ENCODE data around the gene SMIM38. TPM values are rescaled to one million over a fixed set of nuclear protein-coding genes. Genes with fewer than 3 reads are reported as not detected.

SMIM38 gene
- total and polyA plus RNA-seq, 9 of the 15 experiments (the other 6 are each of a cell fraction or from before 2014, with no cell fraction given): 0.07 to 1.2 (median 0.21) TPM; not detected in 2

DNA sequence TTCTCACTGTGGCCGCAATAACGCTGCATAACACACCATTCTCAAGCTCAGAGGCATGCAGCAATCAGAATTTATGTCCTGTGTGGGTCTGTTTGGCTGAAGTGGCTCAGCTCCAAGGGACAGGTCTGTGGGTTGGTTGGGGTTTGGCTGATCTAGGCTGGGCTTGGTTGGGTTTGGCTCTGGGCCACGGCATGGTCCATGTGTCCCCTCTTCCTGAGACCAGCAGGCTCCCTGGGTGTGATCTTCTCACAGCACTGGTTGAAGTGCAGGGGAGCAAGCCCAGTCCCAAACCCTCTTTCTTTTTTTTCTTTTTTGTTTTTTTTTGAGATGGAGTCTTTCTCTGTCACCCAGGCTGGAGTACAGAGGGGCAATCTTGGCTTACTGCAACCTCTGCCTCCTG is 25.0 kb downstream of the SMIM38 start:
- Histone ChIP-seq H3K79me2 (ENCODE audit: control insufficient read depth, insufficient read depth, low read length) (no peaks in the 10 kb centered on the region), H3K36me3 (ENCODE audit: control insufficient read depth, insufficient read depth, low read length) (no peaks in the 10 kb centered on the region), H3K4me1 (replicated peaks in 1 of 2; ENCODE audit: control insufficient read depth in 2 of 2, insufficient read depth in 2 of 2, low read length in 2 of 2) (peaks cover 0 to 4% of the 10 kb centered on the region in 2 experiments; a peak in 2 of 5 replicates), H3K9me1 (ENCODE audit: control insufficient read depth, insufficient read depth, low read length) (no peaks in the 10 kb centered on the region), H4K20me1 (replicated peaks; ENCODE audit: control insufficient read depth, insufficient read depth, low read length) (no peaks in the 10 kb centered on the region), H3K4me2 (ENCODE audit: insufficient read depth, low read length) (no peak overlapping the region), H3K27me3 (ENCODE audit: control insufficient read depth in 2 of 2, insufficient read depth in 2 of 2, low read length in 2 of 2) (peaks cover 12 to 54% of the 10 kb centered on the region in 2 experiments), H3K9me3 (replicated peaks; ENCODE audit: control insufficient read depth, insufficient read depth, low read depth, low read length) (peaks cover 2% of the 10 kb centered on the region; the same call in 1 of the 2 replicates), H2AFZ (ENCODE audit: low read depth, low read length) (no peak overlapping the region), H3K9ac (ENCODE audit: insufficient read depth in 1 of 2, low read depth in 2 of 2, low read length in 2 of 2) (no peak overlapping the region), H3K4me3 (no peak overlapping the region), H3K27ac (ENCODE audit: extremely low read depth, low read depth, low read length) (no peak overlapping the region)
- intact Hi-C loops (cut with micrococcal nuclease) (no loop called here), in situ Hi-C loops (cut with MboI) (no loop called here)
- no peak for FAIRE-seq
- WGBS (ENCODE audit: insufficient coverage, low coverage, missing lambda C conversion rate): 0% methylated on average over 3 of the region's 3 CpGs
- no peak for DNase-seq (ENCODE audit: extremely low read depth in 1 of 4, low spot score in 3 of 4)
- POLR2A ChIA-PET: no interaction called here
- ATAC-seq: no peak
- CTCF ChIA-PET (ENCODE audit: low intra/inter-chr PET ratio): no interaction called here
- BruUV-seq (replicated peaks): no TSS peak
- TF ChIP-seq PTTG1 (tag; IDR thresholded peaks at IDR 0.05; ENCODE audit: low read depth) (no peak), NFIC (IDR thresholded peaks at IDR 0.05) (peak; percentile 28; the same call in 1 of the 2 replicates)

DNA sequence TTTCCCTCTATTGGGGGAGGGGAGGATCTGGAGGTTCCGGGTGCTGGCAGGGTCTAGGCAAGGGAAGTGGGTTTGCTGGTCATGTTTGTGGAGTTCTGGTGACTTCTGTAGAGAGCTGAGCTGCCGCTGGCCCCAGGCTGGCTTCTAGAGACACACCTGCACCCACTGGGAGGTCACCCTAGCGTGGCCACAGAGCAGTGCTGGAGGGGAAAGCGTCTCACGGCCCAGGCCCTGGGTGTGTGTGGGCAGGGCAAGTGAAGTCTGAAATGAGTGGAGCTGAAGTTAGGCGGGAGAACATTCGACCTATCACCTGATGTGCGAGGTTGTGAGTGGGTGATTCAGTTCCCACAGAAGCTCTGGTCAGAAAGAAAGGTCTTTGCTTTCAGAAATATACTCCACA is 27.9 kb downstream of the SMIM38 start:
- Histone ChIP-seq H3K4me3 (no peak overlapping the region), H3K9me3 (replicated peaks; ENCODE audit: control insufficient read depth, insufficient read depth, low read depth, low read length) (peaks cover 2% of the 10 kb centered on the region; the same call in 1 of the 2 replicates), H4K20me1 (replicated peaks; ENCODE audit: control insufficient read depth, insufficient read depth, low read length) (no peaks in the 10 kb centered on the region), H3K27ac (ENCODE audit: extremely low read depth, low read depth, low read length) (no peak overlapping the region), H2AFZ (ENCODE audit: low read depth, low read length) (no peak overlapping the region), H3K9me1 (ENCODE audit: control insufficient read depth, insufficient read depth, low read length) (no peaks in the 10 kb centered on the region), H3K79me2 (ENCODE audit: control insufficient read depth, insufficient read depth, low read length) (no peaks in the 10 kb centered on the region), H3K27me3 (ENCODE audit: control insufficient read depth in 2 of 2, insufficient read depth in 2 of 2, low read length in 2 of 2) (peaks cover 12 to 65% of the 10 kb centered on the region in 2 experiments), H3K4me1 (replicated peaks in 1 of 2; ENCODE audit: control insufficient read depth in 2 of 2, insufficient read depth in 2 of 2, low read length in 2 of 2) (peaks cover 0 to 7% of the 10 kb centered on the region in 2 experiments; a peak in 3 of 5 replicates), H3K4me2 (ENCODE audit: insufficient read depth, low read length) (no peak overlapping the region), H3K36me3 (ENCODE audit: control insufficient read depth, insufficient read depth, low read length) (no peaks in the 10 kb centered on the region), H3K9ac (ENCODE audit: insufficient read depth in 1 of 2, low read depth in 2 of 2, low read length in 2 of 2) (no peak overlapping the region)
- ATAC-seq (no peak), DNase-seq (ENCODE audit: extremely low read depth in 1 of 4, low spot score in 3 of 4) (no peak), FAIRE-seq (no peak)
- no TSS peak for BruUV-seq (replicated peaks)
- intact Hi-C loops (cut with micrococcal nuclease) (no loop called here), in situ Hi-C loops (cut with MboI) (no loop called here)
- CTCF ChIA-PET (ENCODE audit: low intra/inter-chr PET ratio): no interaction called here
- POLR2A ChIA-PET: interaction anchor here (0.7 kb wide), 2 partner anchors 29 to 603 kb away, joined by 3 to 4 read pairs; no protein-coding TSS in a partner anchor
- TF ChIP-seq SIN3A (IDR thresholded peaks at IDR 0.05; ENCODE audit: borderline replicate concordance in 2 of 2, control insufficient read depth in 1 of 2, low read depth in 2 of 2, low read length in 2 of 2) (no peak), TOE1 (IDR thresholded peaks at IDR 0.05; ENCODE audit: borderline replicate concordance) (no peak), TOE1 (CRISPR knock-in tag; IDR thresholded peaks at IDR 0.05; ENCODE audit: borderline replicate concordance, low read depth) (no peak), C11orf30 (IDR thresholded peaks at IDR 0.05; ENCODE audit: low read depth) (no peak), TGIF2 (CRISPR knock-in tag; IDR thresholded peaks at IDR 0.05) (no peak), KDM2B (CRISPR knock-in tag; IDR thresholded peaks at IDR 0.05) (no peak), ESRRA (IDR thresholded peaks at IDR 0.05; ENCODE audit: borderline replicate concordance, low read depth) (no peak), FOXM1 (IDR thresholded peaks at IDR 0.05; ENCODE audit: low read depth) (no peak), FOXM1 (CRISPR knock-in tag; IDR thresholded peaks at IDR 0.05; ENCODE audit: low read depth) (no peak), ETS2 (tag; IDR thresholded peaks at IDR 0.05; ENCODE audit: borderline replicate concordance, poor library complexity, severe bottlenecking) (no peak)
- TF ChIP-seq, protein P1, sequence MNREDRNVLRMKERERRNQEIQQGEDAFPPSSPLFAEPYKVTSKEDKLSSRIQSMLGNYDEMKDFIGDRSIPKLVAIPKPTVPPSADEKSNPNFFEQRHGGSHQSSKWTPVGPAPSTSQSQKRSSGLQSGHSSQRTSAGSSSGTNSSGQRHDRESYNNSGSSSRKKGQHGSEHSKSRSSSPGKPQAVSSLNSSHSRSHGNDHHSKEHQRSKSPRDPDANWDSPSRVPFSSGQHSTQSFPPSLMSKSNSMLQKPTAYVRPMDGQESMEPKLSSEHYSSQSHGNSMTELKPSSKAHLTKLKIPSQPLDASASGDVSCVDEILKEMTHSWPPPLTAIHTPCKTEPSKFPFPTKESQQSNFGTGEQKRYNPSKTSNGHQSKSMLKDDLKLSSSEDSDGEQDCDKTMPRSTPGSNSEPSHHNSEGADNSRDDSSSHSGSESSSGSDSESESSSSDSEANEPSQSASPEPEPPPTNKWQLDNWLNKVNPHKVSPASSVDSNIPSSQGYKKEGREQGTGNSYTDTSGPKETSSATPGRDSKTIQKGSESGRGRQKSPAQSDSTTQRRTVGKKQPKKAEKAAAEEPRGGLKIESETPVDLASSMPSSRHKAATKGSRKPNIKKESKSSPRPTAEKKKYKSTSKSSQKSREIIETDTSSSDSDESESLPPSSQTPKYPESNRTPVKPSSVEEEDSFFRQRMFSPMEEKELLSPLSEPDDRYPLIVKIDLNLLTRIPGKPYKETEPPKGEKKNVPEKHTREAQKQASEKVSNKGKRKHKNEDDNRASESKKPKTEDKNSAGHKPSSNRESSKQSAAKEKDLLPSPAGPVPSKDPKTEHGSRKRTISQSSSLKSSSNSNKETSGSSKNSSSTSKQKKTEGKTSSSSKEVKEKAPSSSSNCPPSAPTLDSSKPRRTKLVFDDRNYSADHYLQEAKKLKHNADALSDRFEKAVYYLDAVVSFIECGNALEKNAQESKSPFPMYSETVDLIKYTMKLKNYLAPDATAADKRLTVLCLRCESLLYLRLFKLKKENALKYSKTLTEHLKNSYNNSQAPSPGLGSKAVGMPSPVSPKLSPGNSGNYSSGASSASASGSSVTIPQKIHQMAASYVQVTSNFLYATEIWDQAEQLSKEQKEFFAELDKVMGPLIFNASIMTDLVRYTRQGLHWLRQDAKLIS (CRISPR knock-in tag; IDR thresholded peaks at IDR 0.05): no peak
- WGBS (ENCODE audit: insufficient coverage, low coverage, missing lambda C conversion rate): 6% methylated on average over 8 of the region's 8 CpGs
